ENCODE measurements around the gene MET.

GRCh38 chr7:116706668-116707126 lies 34.7 kb downstream of the MET start:
- no peak for TF ChIP-seq CTCF (IDR thresholded peaks at IDR 0.05; ENCODE audit: extremely low read depth in 1 of 2, insufficient read depth in 1 of 2, low read depth in 1 of 2, low read length in 2 of 2)
- TF ChIP-seq POLR2A (IDR thresholded peaks at IDR 0.05; ENCODE audit: low read depth, low read length), result no peak
- TF ChIP-seq FOS (IDR thresholded peaks at IDR 0.05; ENCODE audit: borderline replicate concordance, insufficient read depth, low read length), result peak; percentile 85
- TF ChIP-seq EZH2 (IDR thresholded peaks at IDR 0.05; ENCODE audit: borderline replicate concordance, low read depth, low read length, severe bottlenecking), result no peak
- no peak for TF ChIP-seq MAX (IDR thresholded peaks at IDR 0.05; ENCODE audit: insufficient read depth, insufficient read length)
- peak; percentile 65 for TF ChIP-seq POLR2AphosphoS5 (IDR thresholded peaks at IDR 0.05; ENCODE audit: insufficient read depth, low read depth, low read length)

Data from endothelial cell of umbilical vein (primary cell).